Activated T-cell treated with anti-CD3 and anti-CD28 coated beads, Interleukin-2, amount 50 U/mL, for 4 hours (primary cell): ENCODE results near the gene KANSL2. TPM values are rescaled to one million over a fixed set of nuclear protein-coding genes. Genes with fewer than 3 reads are reported as not detected.
"Not testable (repeated sequence)": the region's sequence is repeated elsewhere in the genome, so short reads cannot be mapped to it uniquely, and the experiment has no call there.

Experiments
- ATAC-seq, 2 donors: fragments of 200-7000 bp; cut with Tn5 transposase; one replicate each; pipeline ENCODE4 v1.10.0; 2021
- DNase-seq: peaks from one replicate; pipeline ENCODE4 v3.0.0-alpha.2; 2020
- H3K27me3 Mint-ChIP-seq: one replicate; pipeline ENCODE4 v1.8.0; 2021; ENCODE audit warnings: low read depth, mixed read lengths
- H3K36me3 Mint-ChIP-seq: one replicate; pipeline ENCODE4 v1.8.0; 2022; ENCODE audit warnings: mixed read lengths; ENCODE audit not compliant: insufficient read depth
- H3K4me1 Mint-ChIP-seq: one replicate; pipeline ENCODE4 v1.8.0; 2021; ENCODE audit warnings: low read depth, mixed read lengths
- H3K4me3 Mint-ChIP-seq: one replicate; pipeline ENCODE4 v1.8.0; 2021; ENCODE audit warnings: mild to moderate bottlenecking, moderate library complexity, mixed read lengths
- H3K9me3 Mint-ChIP-seq: one replicate; pipeline ENCODE4 v1.8.0; 2021; ENCODE audit warnings: mixed read lengths
- total RNA-seq, 3 donors: library from RNA; stranded (reverse); gene quantifications; one replicate each; pipeline ENCODE4 v1.2.1, GENCODE V29; 2021

KANSL2 gene
- total RNA-seq, 3 donors from 2014 or later: 47.9 to 68.1 (median 68.0) TPM

GRCh38 chr12:48668996-48669395 lies 13.0 kb downstream of the KANSL2 start:
- Mint-ChIP-seq H3K9me3 (no peaks in the 10 kb centered on the region), H3K4me1 (peaks cover 6% of the 10 kb centered on the region), H3K36me3 (peaks cover 28% of the 10 kb centered on the region), H3K27me3 (no peaks in the 10 kb centered on the region), H3K4me3 (no peak overlapping the region)
- ATAC-seq (no peak), DNase-seq (no peak)

DNA sequence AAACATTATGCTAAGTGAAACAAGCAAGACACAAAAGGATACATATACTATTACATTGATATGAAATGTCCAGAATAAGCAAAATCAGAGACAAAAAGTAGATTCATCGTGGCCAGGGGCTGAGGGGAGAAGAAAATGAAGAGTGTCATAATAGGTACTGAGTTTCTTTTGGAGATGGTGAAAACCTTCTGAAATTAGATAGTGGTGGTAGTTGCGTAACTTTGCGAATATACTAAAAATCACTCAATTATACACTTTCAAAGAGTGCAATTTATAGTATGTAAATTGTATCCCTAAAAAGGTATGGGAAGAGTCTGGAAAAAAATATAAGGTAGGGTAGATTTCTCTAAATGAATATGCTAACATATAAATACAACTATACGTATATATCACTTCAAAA lies 22.2 kb downstream of the KANSL2 start:
- Mint-ChIP-seq H3K27me3 (no peaks in the 10 kb centered on the region), H3K36me3 (peaks cover 23% of the 10 kb centered on the region), H3K4me1 (peaks cover 4% of the 10 kb centered on the region), H3K4me3 (no peak overlapping the region), H3K9me3 (no peaks in the 10 kb centered on the region)
- no peak for ATAC-seq
- DNase-seq: no peak

GRCh38 chr12:48651681-48652080 lies 30.4 kb downstream of the KANSL2 start:
- peaks cover 27% of the 10 kb centered on the region for H3K36me3 Mint-ChIP-seq
- ATAC-seq (no peak), DNase-seq (no peak)
- no peaks in the 10 kb centered on the region for H3K27me3 Mint-ChIP-seq
- H3K4me1 Mint-ChIP-seq: no peaks in the 10 kb centered on the region
- no peaks in the 10 kb centered on the region for H3K9me3 Mint-ChIP-seq
- no peak overlapping the region for H3K4me3 Mint-ChIP-seq

- not testable (repeated sequence) for H3K9me3 Mint-ChIP-seq, H3K4me1 Mint-ChIP-seq, H3K27me3 Mint-ChIP-seq, H3K4me3 Mint-ChIP-seq, ATAC-seq, DNase-seq
- peaks cover 25% of the 10 kb centered on the region for H3K36me3 Mint-ChIP-seq
These were observed 36.7 kb downstream of the KANSL2 start for GRCh38 chr12:48645354-48645753.

- H3K9me3 Mint-ChIP-seq: peaks cover 4% of the 10 kb centered on the region
- peaks cover 31% of the 10 kb centered on the region for H3K36me3 Mint-ChIP-seq
- H3K27me3 Mint-ChIP-seq: no peaks in the 10 kb centered on the region
- ATAC-seq (no peak), DNase-seq (no peak)
- H3K4me3 Mint-ChIP-seq: no peak overlapping the region
- no peaks in the 10 kb centered on the region for H3K4me1 Mint-ChIP-seq
These were observed 39.0 kb downstream of the KANSL2 start for GRCh38 chr12:48643011-48643410.

GRCh38 chr12:48641752-48642555 lies 40.1 kb downstream of the KANSL2 start:
- DNase-seq, ATAC-seq, H3K27me3 Mint-ChIP-seq, H3K4me1 Mint-ChIP-seq, H3K4me3 Mint-ChIP-seq, H3K9me3 Mint-ChIP-seq: not testable (repeated sequence)
- H3K36me3 Mint-ChIP-seq: peaks cover 28% of the 10 kb centered on the region

DNA sequence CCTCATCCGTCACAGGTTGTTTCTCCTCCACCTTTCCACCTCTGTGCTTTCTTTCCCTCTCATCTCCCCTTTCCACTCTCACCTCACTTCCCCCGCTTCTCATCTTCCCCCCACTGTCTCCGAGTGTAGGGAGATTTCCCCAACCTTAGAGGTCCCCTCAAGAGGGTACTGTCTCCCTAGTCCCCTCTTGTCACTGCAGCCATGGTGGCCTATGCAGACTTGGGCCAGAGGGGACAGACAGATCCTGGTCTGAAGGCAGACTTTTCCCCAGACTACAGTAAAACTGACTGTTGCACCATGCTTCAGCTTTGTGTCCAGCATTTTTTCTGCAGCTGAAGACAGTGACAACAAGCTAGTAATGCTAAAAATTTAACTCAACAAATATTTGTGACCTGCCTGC lies 41.2 kb downstream of the KANSL2 start:
- DNase-seq: no peak
- Mint-ChIP-seq H3K36me3 (peaks cover 26% of the 10 kb centered on the region), H3K4me1 (no peaks in the 10 kb centered on the region), H3K9me3 (peaks cover 4% of the 10 kb centered on the region), H3K4me3 (no peak overlapping the region), H3K27me3 (no peaks in the 10 kb centered on the region)
- no peak for ATAC-seq

GRCh38 chr12:48640428-48640827 lies 41.6 kb downstream of the KANSL2 start:
- peaks cover 4% of the 10 kb centered on the region for H3K9me3 Mint-ChIP-seq
- H3K36me3 Mint-ChIP-seq: peaks cover 26% of the 10 kb centered on the region
- H3K27me3 Mint-ChIP-seq: no peaks in the 10 kb centered on the region
- H3K4me1 Mint-ChIP-seq: no peaks in the 10 kb centered on the region
- DNase-seq (no peak), ATAC-seq (no peak)
- H3K4me3 Mint-ChIP-seq: no peak overlapping the region

DNA sequence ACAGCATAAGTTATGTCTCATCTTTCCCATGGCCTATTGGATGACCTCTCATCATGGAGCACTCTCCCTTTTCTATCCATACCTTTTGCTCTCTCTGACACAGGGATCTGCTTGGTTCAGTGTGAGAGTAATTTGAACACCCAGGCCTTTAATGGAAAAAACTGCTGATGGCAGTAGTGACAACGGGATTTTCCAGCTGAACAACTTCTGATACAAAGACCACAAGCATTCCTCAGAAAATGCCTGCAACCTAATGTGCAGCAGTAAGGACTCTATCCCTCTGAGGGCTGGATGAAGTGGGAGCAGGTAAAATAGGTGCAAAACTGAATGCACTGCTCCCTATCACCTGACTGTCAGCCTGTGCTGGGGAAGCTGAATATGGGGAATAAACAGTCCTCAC lies 51.0 kb downstream of the KANSL2 start:
- Mint-ChIP-seq H3K27me3 (peaks cover 36% of the 10 kb centered on the region), H3K4me3 (no peak overlapping the region), H3K9me3 (no peaks in the 10 kb centered on the region), H3K4me1 (no peaks in the 10 kb centered on the region), H3K36me3 (no peaks in the 10 kb centered on the region)
- ATAC-seq: no peak
- DNase-seq: no peak

GRCh38 chr12:48630346-48630745 lies 51.7 kb downstream of the KANSL2 start:
- no peaks in the 10 kb centered on the region for H3K9me3 Mint-ChIP-seq
- no peak for DNase-seq
- H3K4me3 Mint-ChIP-seq: no peak overlapping the region

GRCh38 chr12:48629541-48629940 lies 52.5 kb downstream of the KANSL2 start:
- no peak for DNase-seq
- ATAC-seq: no peak
- H3K4me1 Mint-ChIP-seq: no peaks in the 10 kb centered on the region
- H3K9me3 Mint-ChIP-seq: no peaks in the 10 kb centered on the region
- H3K36me3 Mint-ChIP-seq: no peaks in the 10 kb centered on the region
- peaks cover 34% of the 10 kb centered on the region for H3K27me3 Mint-ChIP-seq
- no peak overlapping the region for H3K4me3 Mint-ChIP-seq

More at GRCh38 chr12:48630346-48630745, 51.7 kb downstream of the KANSL2 start:
- no peaks in the 10 kb centered on the region for H3K36me3 Mint-ChIP-seq
- ATAC-seq: no peak
- H3K27me3 Mint-ChIP-seq: peaks cover 37% of the 10 kb centered on the region
- no peaks in the 10 kb centered on the region for H3K4me1 Mint-ChIP-seq

DNA sequence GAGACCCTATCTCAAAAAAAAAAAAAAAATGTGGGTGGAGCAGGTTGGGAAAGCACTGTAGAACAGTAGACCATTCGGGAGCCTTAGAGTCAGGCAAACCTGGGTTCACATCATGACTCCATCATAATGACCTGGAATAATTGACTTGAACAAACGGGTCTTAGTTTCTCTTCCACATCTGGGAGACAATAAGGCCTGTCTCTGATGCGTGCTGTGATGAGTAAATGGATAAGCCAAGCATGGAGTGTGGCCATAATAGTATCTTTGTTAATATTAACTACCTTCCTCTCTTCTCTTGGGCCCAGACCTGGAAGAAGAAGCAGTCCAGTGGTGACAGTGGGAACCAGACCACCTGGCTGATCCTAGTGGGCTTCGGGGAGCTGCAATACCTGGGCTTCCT lies 54.5 kb downstream of the KANSL2 start:
- DNase-seq (no peak), ATAC-seq (no peak)
- Mint-ChIP-seq H3K4me3 (no peak overlapping the region), H3K9me3 (no peaks in the 10 kb centered on the region), H3K36me3 (no peaks in the 10 kb centered on the region), H3K4me1 (no peaks in the 10 kb centered on the region), H3K27me3 (peaks cover 34% of the 10 kb centered on the region)

DNA sequence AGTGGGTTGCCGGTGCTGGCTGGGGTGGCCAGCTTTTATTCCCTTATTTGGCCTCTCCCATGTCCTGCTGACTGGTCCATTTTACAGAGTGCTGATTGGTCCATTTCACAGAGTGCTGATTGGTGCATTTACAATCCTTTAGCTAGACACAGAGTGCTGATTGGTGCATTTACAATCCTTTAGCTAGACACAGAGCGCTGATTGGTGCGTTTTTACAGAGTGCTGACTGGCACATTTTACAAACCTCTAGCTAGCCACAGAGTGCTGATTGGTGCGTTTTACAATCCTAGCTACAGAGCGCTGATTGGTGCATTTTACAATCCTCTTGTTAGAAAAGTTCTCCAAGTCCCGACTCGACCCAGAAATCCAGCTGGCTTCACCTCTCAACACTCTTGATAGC lies 59.0 kb downstream of the KANSL2 start:
- not testable (repeated sequence) for DNase-seq, H3K9me3 Mint-ChIP-seq, H3K4me1 Mint-ChIP-seq, ATAC-seq, H3K36me3 Mint-ChIP-seq, H3K4me3 Mint-ChIP-seq
- peaks cover 17% of the 10 kb centered on the region for H3K27me3 Mint-ChIP-seq

DNA sequence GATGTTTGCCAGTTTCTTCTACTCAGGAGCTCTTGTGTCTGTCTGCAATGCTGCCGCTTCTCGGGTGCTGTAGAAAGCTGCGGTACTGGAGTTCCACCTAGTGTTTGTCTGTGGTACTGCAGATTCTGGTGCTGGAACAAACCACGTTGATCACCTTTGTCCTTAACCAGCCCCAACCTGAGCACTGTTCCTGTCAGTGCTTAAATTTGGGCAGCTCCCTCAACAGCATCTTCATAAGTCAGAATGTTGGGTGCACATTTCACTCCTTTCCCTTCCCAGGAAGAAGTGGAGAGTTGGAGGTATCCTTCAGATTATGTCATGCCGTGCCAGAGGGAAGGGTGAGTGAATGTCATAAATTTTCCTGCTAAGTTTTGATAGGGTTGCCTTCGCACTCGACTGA lies 63.5 kb downstream of the KANSL2 start:
- H3K36me3 Mint-ChIP-seq: no peaks in the 10 kb centered on the region
- H3K4me3 Mint-ChIP-seq: no peak overlapping the region
- H3K4me1 Mint-ChIP-seq: no peaks in the 10 kb centered on the region
- peaks cover 20% of the 10 kb centered on the region for H3K27me3 Mint-ChIP-seq
- DNase-seq: peak; percentile 66
- H3K9me3 Mint-ChIP-seq: peaks cover 13% of the 10 kb centered on the region
- ATAC-seq: peak; percentile 87 to 89

GRCh38 chr12:48615681-48616080 lies 66.4 kb downstream of the KANSL2 start:
- ATAC-seq: no peak
- H3K27me3 Mint-ChIP-seq: peaks cover 32% of the 10 kb centered on the region
- H3K4me3 Mint-ChIP-seq: no peak overlapping the region
- DNase-seq: no peak
- peaks cover 30% of the 10 kb centered on the region for H3K9me3 Mint-ChIP-seq
- H3K4me1 Mint-ChIP-seq: no peaks in the 10 kb centered on the region
- no peaks in the 10 kb centered on the region for H3K36me3 Mint-ChIP-seq
